HG03442 (cell line): ENCODE data around the gene TMEM240.
"Not testable (repeated sequence)": the region's sequence is repeated elsewhere in the genome, so short reads cannot be mapped to it uniquely, and the experiment has no call there.

Experiments used
- ATAC-seq: cut with Tn5 transposase; IDR thresholded peaks from one replicate; pipeline ENCODE4 v1.9.1; 2021; ENCODE audit warnings: mild to moderate bottlenecking, moderate library complexity; ENCODE audit not compliant: unreplicated experiment

TMEM240 gene

GRCh38 chr1:1541956-1542765 lies 1.7 kb upstream of the TMEM240 start:
- ATAC-seq: no peak

GRCh38 chr1:1540818-1541628 lies 599 bp upstream of the TMEM240 start:
- ATAC-seq: no peak

- ATAC-seq: no peak
Measured at GRCh38 chr1:1539310-1540089, 924 bp downstream of the TMEM240 start.

- ATAC-seq: no peak
Measured at GRCh38 chr1:1538989-1539309, 1.5 kb downstream of the TMEM240 start.

DNA sequence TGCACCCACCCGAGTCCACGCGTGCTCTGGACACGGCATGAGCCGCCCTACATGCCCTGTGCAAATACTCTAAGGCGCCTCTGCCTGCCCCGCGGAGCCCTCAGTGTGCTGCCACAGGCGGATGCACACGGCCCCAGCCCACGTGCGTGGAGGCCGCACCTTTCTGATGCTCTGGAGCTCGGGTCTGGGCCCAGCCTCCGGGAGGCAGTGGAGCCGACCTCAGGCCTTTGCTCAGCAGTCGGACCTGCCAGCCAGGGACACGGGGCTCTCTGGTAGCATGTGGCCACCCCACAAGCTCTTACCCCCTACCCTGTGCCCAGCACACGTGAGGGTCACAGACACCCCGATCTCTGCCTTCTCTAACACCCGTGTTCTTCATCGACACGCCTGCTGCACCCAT lies 2.1 kb downstream of the TMEM240 start:
- ATAC-seq: no peak

DNA sequence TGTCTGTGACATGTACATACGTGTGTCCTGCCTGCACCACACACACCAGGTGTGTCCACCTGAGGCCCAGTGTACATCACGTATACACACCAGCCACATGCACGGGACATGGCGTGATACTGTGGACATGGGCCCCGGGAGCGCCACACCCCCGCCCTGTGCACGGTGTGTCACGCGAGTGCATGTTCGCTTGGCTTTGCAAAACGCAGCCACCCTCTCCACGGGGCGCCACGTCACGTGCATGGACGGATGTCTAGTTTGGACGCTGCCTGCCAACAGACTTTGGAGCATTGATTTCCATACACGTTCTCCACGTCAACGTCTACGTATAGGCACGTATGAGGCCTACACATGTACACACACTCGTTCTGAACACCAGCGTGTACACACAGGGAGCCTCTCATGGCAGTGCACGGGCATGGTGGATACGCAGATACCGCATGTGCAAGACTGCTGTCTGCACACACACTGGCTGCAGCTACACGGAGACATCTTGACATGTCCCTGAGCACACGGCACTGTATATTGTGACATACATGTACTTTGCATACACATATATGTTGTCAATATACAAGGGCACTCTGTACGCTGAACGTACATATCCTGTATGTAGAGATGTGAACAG lies 2.7 kb downstream of the TMEM240 start:
- ATAC-seq: no peak

- ATAC-seq: no peak
Measured at GRCh38 chr1:1536938-1537546, 3.4 kb downstream of the TMEM240 start.

DNA sequence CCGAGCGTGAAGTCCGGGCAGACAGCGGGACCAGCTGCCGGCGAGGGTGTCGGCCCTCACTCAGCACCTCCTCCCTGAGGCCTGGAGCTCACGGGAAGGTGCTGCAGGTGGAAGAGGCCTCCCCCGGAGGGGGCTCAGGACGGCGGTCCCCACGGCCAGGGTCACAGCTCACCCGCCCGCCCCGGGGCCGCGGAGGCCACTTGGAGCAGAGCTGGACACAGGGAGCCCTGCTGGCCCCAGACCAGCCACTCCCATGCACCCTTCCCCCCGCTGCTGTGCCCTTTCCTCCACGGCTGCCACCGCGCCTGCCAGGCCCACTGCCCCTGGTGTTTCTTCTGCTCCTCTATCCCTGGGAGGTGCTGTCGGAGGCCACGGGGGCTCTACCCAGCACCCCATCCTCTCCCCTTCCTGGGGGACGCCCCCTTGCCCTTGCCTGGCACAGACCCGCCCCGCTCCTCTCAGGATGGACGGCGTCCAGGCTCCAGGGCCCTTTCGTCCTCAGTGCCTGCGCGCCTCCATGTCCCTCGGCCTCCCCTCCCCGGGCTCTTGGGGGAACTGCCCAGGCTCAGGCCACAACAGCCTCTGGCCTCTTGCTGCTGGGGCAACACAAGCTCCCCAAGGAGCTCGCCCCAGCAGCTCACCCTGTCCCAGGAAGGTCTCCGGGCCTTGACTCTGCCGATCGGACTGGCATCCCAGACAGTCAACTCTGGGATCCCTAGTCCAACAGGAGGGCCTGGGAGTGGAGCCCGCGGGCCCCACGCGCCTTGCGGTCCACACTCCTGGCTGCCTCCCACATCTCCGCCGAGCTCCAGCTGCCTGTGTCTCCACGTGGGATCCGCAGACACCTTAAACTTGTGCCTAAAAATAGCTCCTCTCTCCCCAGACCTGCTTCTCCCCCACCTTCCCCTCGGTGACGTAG lies 4.1 kb downstream of the TMEM240 start:
- ATAC-seq: no peak

DNA sequence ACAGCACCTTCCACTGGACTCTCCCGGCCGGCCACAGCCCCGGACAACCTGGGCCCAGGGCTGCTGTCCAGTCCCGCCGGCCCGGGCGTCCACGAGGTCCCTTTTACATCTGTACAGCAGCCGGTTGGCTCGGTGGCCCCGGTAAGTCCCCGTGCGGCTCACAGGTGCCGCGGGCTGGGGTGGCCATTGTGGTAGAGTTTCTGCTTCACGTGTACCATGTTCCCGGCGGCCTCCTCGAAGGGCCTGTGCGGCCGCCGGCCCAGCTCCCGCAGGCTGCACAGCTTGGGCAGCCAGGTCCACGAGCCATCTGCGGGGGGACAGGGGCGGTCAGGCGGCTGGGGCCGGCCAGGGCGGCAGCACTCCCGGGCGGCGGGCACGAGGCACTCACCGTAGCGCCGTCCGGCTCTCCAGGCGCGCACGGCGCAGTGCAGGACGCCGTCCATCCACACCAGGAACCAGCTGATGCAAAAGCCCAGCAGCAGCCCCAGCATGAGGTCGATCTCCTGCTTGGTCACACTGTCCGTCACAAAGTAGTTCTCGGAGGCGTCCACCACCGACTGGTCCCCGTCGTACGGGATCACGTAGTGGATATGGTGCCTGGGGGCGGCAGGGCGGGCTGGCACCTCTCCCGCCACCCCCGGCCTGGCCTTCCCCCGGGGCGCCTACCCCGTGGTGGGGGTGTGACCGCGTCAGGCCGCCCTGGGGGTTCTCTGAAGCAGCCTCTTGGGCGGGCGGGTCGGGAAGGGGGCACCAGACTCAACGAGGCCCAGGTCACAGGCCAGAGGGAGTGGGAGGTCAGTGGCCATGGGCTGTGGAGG lies 5.0 kb downstream of the TMEM240 start:
- ATAC-seq: no peak

DNA sequence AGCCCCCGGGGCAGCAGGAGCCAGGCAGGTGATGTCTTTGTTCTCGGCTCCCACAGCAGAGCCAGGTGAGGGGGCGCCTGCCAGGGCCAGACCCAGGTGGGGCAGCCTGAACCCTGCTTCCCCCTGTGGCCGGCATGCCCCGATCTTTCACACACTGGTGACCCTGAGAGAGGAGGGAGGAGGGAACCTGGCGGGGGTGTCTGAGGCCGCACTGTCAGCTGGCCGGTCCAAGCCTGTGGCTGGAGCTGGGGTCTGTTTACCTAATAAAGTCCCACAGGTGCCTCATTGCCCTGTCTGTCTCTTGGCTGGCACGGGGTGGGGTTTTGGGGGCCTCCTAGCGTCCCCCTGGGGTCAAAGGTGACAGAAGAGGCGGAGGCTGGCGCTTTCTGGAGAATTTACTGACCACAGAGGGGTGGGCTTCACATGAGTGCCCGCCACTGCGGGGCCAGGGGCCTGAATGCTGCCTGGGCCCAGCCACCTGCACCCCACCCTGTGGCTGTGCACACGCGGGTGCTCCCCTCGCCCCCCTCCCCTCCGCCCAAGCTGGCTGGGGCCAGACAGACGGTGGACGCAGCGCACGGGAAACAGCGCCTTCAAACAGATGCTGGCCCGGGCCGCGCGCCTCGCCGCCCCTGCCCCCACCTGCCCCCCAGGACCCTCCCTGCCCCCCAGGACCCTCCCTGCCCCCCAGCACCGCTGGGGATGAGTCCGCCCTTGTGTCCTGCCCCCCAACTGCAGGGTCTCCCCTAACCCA lies 5.8 kb downstream of the TMEM240 start:
- ATAC-seq: no peak

- not testable (repeated sequence) for ATAC-seq
Measured at GRCh38 chr1:1533894-1534291, 6.5 kb downstream of the TMEM240 start.

GRCh38 chr1:1533176-1533893 lies 7.1 kb downstream of the TMEM240 start:
- not testable (repeated sequence) for ATAC-seq

DNA sequence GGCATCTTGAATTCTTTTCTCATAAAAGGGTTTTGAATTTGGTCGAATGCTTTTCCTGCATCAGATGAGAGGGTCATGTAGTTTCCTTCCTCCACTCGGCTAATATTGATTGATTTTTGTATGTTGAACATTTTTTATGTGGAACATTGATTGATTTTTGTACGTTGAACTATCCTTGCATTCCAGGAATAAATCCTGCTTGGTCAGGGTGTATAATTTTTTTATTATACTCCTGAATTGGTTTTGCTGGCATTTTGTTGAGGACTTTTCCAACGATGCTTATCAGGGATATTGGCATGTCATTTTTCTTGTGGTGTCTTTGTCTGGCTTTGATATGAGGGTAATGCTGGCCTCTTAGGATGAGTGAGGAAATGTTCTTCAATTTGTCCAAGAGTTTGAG lies 8.5 kb downstream of the TMEM240 start:
- no peak for ATAC-seq

GRCh38 chr1:1529936-1530335 lies 10.5 kb downstream of the TMEM240 start:
- ATAC-seq: no peak

DNA sequence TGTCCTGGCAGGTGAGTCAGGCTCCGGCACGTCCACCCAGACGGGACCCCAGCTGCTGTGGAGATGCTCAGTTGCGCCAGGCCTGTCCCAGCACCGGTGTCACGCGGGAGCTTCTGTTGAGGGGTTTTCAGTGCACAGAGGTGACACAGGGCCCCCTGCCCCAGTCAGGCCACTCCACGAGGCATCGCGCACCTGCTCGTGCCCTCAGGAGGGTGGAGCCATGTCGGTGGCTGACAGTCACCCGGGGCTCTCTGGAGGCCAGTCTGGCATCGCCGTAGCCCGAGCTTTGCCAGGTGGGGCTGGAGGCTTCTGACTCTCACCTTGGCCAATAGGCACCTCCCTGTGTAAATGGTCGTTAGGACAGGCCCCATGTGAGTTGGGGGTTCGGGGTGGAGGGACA lies 11.1 kb downstream of the TMEM240 start:
- no peak for ATAC-seq

DNA sequence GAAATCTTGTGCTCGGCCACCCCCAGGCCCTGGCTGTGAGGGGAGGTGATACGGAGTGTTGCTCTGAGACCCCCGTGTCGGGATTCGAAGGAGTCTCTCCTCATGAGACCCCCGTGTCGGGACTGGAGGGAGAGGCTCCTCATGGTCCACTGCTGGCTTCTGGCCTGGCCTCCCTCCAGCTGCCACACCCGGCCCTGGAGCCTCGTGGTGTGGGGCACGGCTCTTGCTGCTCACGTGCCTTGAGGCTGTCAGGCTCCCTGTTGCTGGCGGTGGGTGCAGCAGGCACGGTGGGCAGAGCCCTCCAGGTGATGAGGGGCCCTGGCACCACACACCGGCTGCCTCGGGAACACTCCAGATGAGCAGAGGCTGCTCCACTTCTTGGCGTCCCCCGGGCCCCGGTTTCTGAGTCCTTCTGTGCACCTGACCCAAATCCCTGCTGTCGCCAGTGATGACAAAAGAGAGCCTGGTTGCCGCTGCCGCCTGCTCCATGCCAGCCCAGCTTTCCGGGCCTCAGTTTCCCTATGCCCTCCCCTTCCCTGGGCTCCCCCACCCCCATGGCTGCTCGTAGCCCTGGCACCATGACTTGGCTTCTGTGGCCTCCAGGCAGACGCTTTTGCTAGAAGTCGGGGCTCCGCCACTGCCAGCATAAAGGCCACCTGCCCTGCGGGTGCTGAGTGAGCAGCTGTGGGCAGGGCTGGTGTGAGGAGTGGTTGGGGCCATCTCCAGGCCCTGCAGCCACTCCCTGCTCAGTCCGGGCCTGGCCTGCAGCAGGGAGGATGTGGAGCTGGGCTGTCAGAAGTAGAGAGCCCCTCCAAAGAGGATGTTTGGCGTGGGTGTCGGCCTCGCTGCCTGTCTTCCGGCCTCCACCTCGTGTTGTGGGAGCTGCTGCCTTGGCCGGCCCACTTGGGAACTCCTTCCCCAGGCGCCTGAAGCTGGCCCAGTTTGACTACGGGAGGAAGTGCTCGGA lies 11.8 kb downstream of the TMEM240 start:
- ATAC-seq: no peak
